GM04504 (cell line): ENCODE measurements around the gene PDGFRB.

ENCODE experiments used
- DNase-seq: peaks from one replicate; pipeline ENCODE4 v3.0.0-alpha.2; 2012; ENCODE audit warnings: low read depth

Gene PDGFRB

DNA sequence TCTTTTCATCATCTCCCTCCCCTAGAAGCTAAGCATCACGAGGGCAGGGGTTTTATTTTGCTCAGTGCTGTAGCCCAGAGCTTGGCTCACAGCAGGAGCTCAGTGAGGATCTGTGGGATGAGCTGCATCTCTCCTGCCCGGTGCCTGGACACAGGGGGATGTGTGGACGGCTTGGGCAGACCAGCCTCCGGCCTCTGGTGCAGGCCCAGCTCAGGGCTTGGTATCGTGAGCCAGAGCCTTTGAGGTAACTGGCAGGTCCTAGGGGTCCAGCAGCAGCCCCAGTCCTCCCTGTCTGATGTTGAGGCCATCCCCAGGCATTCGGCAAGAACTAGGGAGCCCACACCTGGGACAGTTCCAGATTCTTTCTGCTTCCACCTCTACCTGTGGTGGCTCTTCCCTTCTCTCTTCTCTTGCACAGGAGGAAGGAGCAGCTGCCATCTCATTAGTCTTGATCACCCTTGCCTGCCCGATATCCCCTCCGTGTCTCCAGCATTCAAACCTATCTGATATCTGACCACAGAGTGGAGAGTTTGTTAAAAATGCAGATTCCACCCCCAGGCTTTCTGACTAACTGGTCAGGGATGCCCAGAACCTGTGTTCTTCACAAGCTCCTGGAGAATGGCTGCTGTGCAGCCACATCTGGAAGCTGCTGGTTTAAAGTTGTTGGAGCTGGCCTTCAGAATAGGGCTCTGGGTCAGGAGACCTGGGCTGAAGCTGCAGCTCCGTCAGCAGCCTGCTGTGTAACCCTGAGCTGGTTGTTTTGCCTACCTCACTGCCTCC is 26.3 kb upstream of the PDGFRB start:
- no peak for DNase-seq

DNA sequence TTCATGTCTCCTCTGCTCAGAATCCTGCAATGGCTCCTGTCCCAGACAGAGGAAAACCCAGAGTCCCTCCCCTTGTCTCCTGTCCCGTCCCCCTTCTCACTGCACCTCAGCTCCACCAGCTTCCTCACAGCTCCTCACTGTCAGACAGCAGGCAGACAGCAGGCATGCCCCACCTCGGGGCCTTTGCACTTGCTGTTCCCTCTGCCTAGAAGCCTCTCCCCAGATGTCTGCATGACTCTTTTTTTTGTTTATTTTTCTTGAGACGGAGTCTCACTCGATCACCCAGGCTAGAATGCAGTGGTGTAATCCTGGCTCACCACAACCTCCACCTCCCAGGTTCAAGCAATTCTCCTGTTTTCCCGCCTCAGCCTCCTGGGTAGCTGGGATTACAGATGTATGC is 25.4 kb upstream of the PDGFRB start:
- no peak for DNase-seq

DNA sequence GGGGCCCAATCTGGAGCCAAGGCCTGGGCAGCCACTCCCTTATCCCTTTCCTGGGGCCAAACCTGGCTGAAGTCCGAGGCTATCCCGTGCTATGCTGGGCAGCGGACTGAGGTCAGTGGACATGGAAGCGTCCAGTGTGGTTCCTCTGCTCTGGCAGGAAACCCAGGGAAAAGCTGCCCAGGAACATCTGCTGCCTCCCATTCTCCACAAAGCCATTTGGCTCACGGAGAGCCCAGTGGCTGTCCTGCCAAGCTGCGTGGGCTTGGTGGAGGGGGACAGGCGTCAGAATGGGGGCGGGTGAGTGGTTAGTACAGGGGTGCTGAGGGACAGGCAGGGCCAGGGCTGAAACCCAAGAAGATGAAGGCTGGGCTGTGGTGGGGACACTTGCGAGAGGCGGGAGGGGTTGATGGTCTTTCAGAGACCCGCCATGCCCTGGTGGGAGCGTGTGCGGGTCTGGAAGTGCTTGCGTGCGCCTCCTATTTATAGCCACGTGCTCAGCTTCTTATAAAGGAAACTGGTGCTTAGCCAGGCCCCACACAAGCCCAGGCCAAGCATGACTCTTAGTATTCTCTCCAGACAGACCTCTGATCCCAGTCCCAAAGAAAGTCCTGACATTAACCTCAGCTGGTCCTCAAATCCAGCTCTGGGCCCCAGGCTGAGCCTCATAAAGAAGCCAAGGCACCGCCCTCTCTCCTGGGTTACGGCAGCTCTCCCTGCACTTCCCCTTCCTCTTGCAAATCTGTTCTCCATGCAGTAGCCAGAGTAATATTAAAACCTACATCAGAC is 24.8 kb upstream of the PDGFRB start:
- no peak for DNase-seq

DNA sequence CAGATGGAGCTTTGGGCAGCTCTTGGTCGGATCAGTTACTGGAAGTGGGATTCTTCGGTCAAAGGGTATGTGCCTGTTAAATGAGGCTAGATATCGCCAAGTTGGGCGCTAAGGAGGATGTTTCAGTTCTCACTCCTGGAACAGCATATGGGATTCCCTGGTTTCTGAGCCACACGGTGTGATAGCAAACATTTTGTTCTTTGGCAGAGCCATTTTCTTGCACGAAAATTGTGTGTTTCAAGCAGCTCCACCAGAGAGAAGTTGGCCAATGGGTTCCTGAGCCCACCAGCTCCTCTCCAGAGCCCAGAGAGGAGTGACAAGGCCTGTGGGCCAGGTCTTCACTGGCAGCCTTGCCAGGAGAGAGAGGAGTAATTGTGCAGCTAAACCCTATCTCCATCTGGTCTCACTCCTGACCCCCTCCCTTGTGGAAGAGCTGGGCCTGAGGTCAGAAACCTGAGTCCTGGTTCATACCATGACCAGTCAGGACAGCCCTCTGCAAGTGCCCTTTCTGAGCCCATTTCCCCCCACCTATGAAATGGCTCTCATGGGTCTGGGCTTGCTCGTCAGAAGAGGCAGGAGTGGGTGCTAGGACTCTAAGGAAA is 23.5 kb upstream of the PDGFRB start:
- DNase-seq: no peak

DNA sequence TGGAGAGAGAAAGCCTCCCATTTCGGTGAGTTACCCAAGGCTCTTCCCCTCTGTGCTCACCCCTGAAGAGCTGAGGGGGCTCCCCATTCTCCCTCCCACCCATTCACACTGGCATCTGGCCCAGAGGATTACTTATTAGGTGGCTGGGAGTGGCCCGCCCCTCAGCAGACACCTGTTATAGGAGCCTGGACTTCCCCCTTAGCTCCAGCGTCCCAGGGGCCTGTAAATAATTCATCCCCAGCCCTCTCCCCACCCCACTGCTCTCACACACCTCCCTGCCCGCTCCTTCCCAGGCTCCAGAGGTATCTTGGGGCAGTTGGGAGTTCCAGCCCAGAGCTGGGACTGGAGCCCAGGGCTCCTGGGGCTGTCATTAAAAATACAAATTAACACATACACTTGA is 22.6 kb upstream of the PDGFRB start:
- DNase-seq: no peak

DNA sequence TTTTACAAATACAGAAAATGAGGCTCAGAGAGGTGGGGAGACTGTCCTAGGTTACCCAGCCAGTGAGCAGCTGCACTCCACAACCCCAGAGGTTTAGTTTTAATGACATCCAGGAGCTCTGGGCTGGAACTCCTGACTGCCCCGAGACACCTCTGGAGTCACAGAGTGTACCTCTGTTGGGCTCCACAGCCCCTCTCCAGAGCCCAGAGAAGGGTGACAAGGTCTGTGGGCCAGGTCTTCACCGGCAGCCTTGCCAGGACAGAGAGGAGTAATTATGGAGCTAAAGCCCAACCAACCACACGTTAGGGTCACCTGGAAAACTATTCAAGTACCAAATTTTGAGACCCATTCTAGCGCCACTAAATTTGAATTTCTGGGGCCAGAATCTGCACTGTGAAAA is 22.1 kb upstream of the PDGFRB start:
- DNase-seq: no peak

DNA sequence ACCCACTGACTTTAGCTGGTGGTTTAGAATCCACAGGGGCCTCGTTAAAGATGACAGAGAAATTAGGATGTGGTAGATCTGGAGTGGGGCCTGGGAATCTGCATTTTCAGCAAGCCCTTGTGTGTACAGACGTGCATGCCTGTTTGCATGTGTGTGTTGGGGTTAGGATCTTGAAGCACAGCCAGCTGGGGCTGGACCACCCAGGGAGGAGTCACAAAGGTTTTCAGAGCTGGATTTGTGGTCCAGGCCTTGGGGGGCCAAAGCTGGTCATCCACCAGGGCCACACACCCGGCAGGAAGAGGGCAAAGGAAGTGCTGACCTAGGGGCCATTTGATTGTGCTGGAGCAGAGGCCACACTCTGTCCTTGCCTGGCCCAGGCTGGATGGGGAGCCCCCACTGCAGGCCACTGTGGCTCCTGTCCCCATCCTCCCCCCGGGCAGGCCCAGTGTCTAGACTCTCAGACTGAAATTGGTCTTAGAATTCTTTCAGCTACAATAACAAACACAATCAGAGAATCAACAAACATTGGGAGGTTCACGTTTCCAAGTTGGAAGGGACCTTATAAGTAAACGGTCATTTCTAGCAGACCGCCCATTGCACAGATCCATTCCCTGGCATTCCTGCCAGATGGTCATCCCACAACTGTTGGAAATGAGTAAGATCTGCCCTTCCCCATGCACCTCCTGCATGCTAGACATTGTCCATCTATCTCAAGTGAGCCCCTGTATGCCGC is 21.3 kb upstream of the PDGFRB start:
- DNase-seq: no peak

DNA sequence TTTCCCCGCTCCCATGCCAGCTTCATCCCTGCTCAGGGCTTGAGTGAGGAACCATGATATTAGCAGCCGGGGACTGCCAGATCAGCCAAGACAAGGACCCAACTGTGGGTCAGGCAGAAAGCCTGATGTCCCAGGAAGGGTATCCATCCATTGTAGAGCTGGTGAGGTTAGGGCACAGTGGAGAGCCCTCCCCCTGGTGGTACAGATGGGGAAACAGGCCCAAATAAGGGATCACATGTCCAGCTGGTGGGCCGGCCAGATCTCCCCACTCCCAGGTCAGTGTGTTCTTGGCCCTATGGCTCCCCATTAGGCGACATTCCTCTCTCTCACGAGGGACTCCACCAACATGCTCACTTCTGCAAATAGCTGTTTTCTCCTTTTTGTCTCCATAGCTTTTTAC is 19.9 kb upstream of the PDGFRB start:
- no peak for DNase-seq

DNA sequence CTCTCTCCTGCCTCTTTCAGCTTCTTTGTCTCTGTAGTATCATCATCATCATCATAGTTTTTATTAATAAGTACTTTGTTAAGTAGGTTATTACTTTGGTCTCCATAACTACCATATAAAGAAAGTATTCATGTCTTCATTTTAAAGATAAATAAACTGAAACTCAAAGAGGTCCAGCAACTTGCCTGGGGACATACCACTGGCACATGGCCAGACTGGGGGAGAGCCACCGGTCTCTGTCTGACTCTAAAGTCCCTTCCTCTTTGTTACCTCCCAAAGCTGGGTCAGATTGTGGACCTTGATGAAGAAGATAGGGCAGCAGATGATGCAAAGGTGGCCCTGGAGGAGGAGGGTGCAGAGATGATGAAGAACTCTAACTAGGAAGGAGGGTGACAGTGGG is 19.4 kb upstream of the PDGFRB start:
- no peak for DNase-seq

DNA sequence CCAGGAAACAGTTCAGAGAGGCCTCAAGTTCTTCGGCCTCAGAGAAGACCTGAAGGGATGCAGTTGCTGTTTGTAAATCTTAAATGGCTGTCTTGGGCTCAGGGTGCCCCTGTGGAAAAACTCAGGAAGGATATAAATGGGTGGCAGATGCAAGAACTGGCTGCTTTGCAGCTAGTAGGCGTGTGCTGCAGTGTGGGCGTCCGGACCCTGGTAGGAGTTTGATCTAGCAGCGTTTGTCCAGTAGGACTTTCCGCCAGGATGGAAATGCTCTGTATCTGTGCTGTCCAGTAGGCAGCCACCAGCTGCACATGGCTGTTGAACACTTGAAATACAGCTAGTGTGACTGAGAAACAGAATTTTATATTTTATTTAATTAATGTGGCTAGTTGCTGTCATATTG is 18.6 kb upstream of the PDGFRB start:
- DNase-seq: no peak

DNA sequence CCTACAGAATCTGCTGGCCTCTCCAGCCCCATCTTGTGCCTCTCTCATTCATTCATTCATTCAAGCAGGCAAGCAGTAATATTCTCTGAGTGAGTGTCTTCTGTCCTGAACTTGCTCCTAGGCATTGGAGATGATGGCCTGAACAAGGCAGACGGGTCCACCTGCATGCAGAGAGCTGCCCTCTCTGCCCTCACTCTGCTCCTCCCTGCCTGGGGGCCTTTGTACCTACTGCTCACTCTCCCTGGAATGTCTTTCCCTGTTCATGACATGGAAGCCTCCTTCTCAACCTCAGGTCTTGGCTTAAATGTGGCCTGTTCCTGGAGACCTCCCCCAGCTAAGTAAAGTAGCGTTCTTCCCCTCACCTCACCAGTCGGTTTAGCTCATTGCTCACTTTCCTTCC is 17.5 kb upstream of the PDGFRB start:
- no peak for DNase-seq

DNA sequence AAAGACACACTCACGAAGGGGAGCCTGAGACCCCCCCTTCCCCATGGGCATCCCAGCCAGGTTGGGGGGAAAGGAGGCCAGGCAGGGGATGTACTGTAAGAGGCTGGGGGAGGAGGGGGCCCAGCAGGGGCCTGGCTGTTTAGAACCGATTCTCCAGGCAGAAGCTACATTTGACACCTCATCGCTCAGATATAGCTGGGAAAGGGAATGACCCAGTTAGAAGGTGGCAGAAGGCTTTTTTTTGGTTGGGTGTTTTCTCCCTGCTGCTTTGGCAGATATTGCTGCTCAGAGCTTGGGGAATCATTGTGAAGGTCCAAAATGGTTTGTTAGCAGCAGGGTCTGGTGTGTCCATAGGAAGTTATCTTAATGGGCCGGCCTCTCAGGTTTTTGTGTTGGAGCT is 16.9 kb upstream of the PDGFRB start:
- no peak for DNase-seq

DNA sequence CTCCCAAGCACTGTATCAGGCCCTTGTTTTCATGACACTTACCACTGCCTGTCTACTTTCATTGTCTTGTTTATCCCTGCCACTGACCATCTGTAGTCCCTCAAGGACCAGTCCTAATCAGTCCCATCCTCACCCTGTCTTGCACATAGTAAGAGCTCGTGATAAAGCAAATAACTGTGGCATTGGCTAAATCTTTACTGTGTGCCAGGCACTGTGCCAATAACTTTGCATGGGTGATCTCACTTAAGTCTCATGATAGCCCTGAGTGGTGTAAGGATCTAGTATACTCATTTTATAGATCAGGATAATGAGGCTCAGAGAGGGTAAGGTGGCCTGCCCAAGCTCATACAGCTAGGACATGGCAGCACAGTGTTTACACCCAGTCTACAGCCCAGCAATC is 16.5 kb upstream of the PDGFRB start:
- no peak for DNase-seq

DNA sequence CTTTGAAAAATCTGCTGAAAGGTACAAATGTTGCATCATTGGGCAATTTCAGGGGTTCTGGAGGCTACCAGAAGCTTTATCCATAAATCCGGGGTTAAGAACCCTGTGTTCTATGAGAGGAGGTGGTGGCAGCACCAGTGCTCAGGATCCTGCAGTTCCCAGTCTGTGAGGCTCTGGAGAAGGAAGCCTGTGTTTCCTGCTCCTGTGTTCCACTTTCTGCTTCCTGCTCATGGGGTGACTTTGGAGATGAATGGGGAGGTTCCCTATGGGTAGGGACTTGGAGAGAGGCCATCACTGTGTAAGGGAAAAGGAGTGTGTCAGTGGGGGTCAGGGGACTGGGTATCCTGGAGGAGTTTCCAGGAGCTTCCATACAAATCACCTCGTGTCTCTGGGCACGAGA is 13.2 kb upstream of the PDGFRB start:
- DNase-seq: no peak

DNA sequence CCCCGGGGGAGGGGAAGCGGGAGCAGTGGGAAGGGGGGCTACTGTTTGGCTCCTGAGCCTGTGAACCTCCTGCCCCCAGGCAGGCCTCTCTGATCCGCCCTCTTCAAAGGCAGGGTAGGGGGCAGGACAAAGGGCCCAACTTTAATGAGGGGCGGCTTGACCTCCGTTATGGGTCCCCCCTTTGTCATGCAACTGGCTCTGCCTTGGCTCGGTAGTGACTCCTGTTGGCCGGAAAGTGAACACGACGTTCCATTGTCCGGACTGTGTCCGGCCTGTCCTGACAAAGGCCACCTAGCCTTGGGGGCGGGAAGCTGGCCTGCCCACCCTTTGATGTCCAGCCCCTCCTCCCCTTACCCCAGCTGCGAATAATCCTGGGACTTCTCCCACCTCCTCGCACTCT is 12.3 kb upstream of the PDGFRB start:
- no peak for DNase-seq

DNA sequence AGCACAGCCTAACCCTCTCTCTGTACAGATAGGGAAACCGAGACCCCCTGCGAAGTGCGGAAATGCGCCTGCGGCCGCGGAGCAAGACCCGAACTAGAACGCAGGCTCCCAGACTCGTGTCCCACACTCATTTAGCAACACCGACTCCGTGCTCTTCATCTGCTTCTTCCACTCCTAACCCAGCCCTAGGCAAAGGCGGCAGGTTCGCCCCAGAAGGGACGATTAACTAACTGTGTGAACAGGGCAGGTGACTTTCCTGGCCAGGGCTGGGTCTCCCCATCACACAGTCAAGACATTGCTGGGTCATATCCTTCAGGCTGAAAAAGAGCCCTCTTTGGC is 11.8 kb upstream of the PDGFRB start:
- DNase-seq: no peak

DNA sequence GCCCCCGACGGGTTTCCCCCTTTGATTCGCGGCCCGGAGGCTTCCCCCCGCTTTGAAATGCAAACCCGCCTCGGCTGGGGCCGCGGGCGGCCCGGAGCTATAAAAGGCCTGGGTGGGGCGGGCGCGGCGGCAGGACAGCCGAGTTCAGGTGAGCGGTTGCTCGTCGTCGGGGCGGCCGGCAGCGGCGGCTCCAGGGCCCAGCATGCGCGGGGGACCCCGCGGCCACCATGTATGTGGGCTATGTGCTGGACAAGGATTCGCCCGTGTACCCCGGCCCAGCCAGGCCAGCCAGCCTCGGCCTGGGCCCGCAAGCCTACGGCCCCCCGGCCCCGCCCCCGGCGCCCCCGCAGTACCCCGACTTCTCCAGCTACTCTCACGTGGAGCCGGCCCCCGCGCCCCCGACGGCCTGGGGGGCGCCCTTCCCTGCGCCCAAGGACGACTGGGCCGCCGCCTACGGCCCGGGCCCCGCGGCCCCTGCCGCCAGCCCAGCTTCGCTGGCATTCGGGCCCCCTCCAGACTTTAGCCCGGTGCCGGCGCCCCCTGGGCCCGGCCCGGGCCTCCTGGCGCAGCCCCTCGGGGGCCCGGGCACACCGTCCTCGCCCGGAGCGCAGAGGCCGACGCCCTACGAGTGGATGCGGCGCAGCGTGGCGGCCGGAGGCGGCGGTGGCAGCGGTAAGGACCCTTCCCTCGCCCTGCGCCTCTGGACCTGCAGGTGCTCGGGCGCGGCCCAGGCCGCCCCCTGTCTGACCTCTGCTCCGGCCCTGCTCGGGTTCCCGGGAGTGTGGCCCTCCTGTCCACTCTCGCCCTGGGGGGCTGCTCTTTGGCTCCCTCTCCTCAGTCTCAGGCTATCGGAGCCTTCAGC is 11.2 kb upstream of the PDGFRB start, which contains the start of gene CDX1:
Gene CDX1 (plus strand): TSS at position 129 of the 862 bp plus-strand sequence. CDS start 99 bp downstream, at position 228.
- no peak for DNase-seq

DNA sequence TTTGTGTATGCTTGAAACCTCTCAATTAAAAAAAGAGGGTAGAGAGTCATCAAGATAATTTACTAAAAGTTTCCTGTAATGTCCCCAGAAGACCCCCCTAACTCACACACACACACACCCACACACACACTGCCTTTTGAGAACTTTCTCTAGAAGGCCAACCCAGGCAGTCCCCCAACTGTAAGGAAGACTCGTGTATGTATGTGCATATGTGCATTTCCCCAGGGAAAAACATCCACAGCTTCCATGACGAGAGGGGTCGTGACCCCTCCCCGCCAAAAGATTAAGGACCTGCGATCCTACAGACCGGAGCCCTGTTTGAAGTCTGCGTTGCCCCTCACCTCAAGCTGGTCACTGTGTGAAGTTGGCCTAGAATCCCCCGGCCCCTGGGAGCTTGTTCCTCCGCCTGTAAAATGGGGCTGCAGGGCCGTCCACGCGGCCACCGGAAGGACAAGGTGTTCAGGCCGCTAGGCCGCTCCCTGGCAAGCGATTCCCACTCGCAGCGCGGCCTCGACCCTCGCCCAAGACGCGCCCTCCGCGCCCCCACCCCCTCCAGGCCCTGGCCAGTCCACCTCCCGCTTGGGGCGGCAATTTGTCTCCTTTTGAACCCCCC is 10.5 kb upstream of the PDGFRB start:
- DNase-seq: no peak

DNA sequence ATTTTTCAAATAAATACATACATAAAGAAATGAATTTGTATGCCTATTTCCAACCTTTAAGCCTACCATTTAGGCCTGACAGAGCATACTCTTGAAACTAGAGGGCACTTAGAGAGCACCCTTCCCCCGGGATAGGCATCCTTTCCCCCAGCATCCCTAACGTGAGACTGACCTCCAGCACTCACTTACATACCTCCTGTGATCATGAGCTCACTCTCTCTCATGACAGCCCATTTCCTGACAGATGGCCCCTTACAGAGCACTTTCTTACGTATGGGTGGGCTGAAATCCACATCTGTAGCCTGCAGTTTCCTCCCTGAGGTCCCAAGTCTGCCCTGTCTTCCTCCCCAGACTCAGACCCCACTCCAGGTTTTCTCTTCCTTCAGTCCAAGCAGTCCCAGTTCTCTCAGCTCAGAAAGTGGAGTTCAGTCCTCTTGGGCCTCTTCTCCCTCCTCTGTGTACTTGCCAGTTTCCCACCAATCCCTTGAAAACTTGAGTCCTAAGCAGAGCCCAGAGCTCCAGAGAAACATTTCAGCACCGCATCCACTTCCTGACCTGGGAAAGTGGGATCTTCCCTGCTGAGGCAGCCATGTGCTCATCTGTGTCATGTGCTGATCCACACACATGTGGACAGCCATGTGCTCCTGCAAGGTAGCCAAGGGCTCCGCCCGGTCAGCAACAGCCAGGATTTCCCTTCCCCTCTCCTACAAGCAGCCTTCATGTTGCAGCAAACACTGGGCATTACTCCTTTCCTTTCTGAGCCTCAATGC is 8.8 kb upstream of the PDGFRB start:
- no peak for DNase-seq

DNA sequence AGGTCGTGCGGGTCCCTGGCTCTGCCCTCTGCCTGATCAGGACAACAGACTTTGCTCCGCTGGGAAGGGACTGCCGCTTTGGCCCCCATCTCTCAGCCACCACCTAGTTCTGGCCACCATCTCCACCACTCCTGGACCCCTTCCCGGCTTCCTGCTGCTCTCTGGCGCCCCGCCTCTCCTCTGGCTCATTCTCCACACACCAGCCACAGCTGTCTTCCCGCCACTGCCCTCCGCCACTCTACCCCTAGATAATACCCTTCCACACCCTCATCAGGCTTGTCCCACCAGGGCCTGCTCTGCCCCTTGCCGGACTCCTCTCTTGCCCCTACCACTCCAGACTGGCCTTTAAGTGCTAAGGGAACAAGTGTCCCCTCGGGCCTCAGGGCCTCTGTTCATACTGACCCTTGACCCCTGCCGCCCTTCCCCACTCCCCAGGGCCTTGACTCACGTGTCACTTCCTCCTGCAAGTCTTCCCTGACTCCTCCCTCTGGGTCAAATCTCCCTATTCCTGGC is 8.0 kb upstream of the PDGFRB start:
- no peak for DNase-seq
